DND-41 (cell line): ENCODE data around the gene TSPYL1.
A peak's percentile ranks its signal among the peaks of the same experiment; 100 is the strongest.

Experiments
- ATAC-seq: fragments of 200-7000 bp; cut with Tn5 transposase; 3 replicates; pipeline ENCODE4 v1.9.1; 2021; ENCODE audit warnings: low read depth; ENCODE audit not compliant: insufficient read depth
- DNase-seq: peaks from one replicate; pipeline ENCODE4 v3.0.0-alpha.2; 2020
- H2AFZ ChIP-seq: 2 replicates; pipeline ENCODE4 v1.6.0; 2012; ENCODE audit warnings: low read depth, low read length
- H3K27ac ChIP-seq: 2 replicates; pipeline ENCODE4 v1.5.1; 2012; ENCODE audit warnings: low read length, inconsistent platforms
- H3K27me3 ChIP-seq: fragments of 200-600 bp; sonication (generic); 2 replicates; pipeline ENCODE4 v1.6.0; 2012; ENCODE audit warnings: low read length, mild to moderate bottlenecking, inconsistent platforms; ENCODE audit not compliant: insufficient read depth, poor library complexity
- H3K36me3 ChIP-seq: 2 replicates; pipeline ENCODE4 v1.5.1; 2012; ENCODE audit warnings: low read length, inconsistent platforms; ENCODE audit not compliant: insufficient read depth
- H3K4me1 ChIP-seq: 2 replicates; pipeline ENCODE4 v1.5.1; 2012; ENCODE audit warnings: mild to moderate bottlenecking, low read length; ENCODE audit not compliant: insufficient read depth
- H3K4me2 ChIP-seq: 2 replicates; pipeline ENCODE4 v1.6.0; 2012; ENCODE audit warnings: mild to moderate bottlenecking, moderate library complexity, low read length, inconsistent platforms; ENCODE audit not compliant: insufficient read depth
- H3K4me3 ChIP-seq, 2 experiments: fragments of 200-600 bp in 1 of 2; shearing (Covaris generic) in 1 of 2; 2 replicates each; pipeline ENCODE4 v1.5.1; 2012 to 2016; ENCODE audit warnings: inconsistent platforms in 2 of 2, low read length in 2 of 2, mild to moderate bottlenecking in 2 of 2, low read depth in 1 of 2, moderate library complexity in 1 of 2
- H3K79me2 ChIP-seq: 2 replicates; pipeline ENCODE4 v1.6.0; 2012; ENCODE audit warnings: low read length, inconsistent platforms; ENCODE audit not compliant: insufficient read depth
- H3K9ac ChIP-seq: 2 replicates; pipeline ENCODE4 v1.6.0; 2012; ENCODE audit warnings: low read depth, mild to moderate bottlenecking, inconsistent platforms, low read length, moderate library complexity
- H3K9me3 ChIP-seq: 2 replicates; pipeline ENCODE4 v1.5.1; 2012; ENCODE audit warnings: low read length, moderate library complexity, mild to moderate bottlenecking, inconsistent platforms; ENCODE audit not compliant: insufficient read depth, severe bottlenecking
- H4K20me1 ChIP-seq: 2 replicates; pipeline ENCODE4 v1.6.0; 2012; ENCODE audit warnings: low read length; ENCODE audit not compliant: insufficient read depth
- EZH2 ChIP-seq: IDR thresholded peaks from 3 replicates; pipeline ENCODE4 v1.6.1; 2012; ENCODE audit warnings: borderline replicate concordance, low read depth, mild to moderate bottlenecking, moderate library complexity, low read length, inconsistent platforms; ENCODE audit not compliant: severe bottlenecking
- TF ChIP-seq, protein P1 (sequence below): IDR thresholded peaks from 2 replicates; pipeline ENCODE4 v1.5.1; 2012; ENCODE audit warnings: borderline replicate concordance, low read length, moderate library complexity, mild to moderate bottlenecking; ENCODE audit not compliant: poor library complexity, severe bottlenecking; ENCODE audit errors: extremely low read depth

Gene TSPYL1

DNA sequence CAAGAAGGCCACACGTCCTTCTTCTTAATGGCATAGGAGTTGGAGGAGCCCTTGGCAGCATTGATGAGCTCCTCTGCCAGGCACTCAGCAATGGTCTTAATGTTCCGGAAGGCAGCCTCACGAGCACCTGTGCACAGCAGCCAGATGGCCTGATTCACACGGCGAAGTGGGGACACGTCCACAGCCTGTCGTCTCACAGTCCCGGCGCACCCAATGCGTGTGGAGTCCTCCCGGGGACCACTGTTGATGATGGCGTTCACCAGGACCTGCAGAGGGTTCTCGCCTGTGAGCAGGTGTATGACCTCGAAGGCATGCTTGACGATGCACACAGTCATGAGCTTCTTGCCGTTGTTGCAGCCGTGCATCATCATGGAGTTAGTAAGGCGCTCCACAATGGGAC is 21.2 kb downstream of the TSPYL1 start:
- Histone ChIP-seq H3K9ac (no peak overlapping the region), H3K27me3 (no peaks in the 10 kb centered on the region), H4K20me1 (no peaks in the 10 kb centered on the region), H3K9me3 (no peaks in the 10 kb centered on the region), H3K79me2 (peaks cover 22% of the 10 kb centered on the region), H3K4me2 (no peak overlapping the region), H3K4me3 (no peak overlapping the region), H3K27ac (no peak overlapping the region), H3K4me1 (peaks cover 19% of the 10 kb centered on the region), H3K36me3 (peaks cover 6% of the 10 kb centered on the region; the same call in 1 of the 2 replicates), H2AFZ (no peak overlapping the region)
- DNase-seq (no peak), ATAC-seq (no peak)
- TF ChIP-seq, protein P1, sequence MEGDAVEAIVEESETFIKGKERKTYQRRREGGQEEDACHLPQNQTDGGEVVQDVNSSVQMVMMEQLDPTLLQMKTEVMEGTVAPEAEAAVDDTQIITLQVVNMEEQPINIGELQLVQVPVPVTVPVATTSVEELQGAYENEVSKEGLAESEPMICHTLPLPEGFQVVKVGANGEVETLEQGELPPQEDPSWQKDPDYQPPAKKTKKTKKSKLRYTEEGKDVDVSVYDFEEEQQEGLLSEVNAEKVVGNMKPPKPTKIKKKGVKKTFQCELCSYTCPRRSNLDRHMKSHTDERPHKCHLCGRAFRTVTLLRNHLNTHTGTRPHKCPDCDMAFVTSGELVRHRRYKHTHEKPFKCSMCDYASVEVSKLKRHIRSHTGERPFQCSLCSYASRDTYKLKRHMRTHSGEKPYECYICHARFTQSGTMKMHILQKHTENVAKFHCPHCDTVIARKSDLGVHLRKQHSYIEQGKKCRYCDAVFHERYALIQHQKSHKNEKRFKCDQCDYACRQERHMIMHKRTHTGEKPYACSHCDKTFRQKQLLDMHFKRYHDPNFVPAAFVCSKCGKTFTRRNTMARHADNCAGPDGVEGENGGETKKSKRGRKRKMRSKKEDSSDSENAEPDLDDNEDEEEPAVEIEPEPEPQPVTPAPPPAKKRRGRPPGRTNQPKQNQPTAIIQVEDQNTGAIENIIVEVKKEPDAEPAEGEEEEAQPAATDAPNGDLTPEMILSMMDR, result no peak
- TF ChIP-seq EZH2, result no peak

DNA sequence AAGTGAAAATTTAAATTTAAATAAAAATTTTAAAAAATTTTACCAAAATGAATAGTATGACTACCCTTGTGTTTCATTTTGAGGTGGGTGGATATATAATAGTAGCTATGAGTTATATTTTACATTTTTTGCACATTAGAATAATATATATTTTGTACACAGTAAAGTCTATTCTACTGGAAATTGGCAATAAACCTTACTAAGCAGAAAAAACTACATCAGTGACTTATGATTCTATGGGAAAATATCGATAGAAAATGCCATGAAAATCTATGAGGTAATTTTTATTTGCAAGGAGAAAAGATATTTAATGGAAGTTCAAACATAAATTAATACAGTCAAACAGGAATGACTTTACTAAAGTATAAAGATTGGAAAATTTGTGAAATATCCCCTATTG is 23.0 kb downstream of the TSPYL1 start:
- Histone ChIP-seq H3K27me3 (no peaks in the 10 kb centered on the region), H3K4me3 (no peak overlapping the region), H3K27ac (no peak overlapping the region), H3K79me2 (peaks cover 40% of the 10 kb centered on the region), H3K9ac (no peak overlapping the region), H3K9me3 (no peaks in the 10 kb centered on the region), H4K20me1 (peaks cover 4% of the 10 kb centered on the region; the same call in 1 of the 2 replicates), H3K36me3 (peaks cover 14% of the 10 kb centered on the region), H3K4me1 (peaks cover 37% of the 10 kb centered on the region), H2AFZ (no peak overlapping the region), H3K4me2 (no peak overlapping the region)
- no peak for DNase-seq
- TF ChIP-seq, protein P1, result no peak
- TF ChIP-seq EZH2, result no peak
- ATAC-seq, result no peak

DNA sequence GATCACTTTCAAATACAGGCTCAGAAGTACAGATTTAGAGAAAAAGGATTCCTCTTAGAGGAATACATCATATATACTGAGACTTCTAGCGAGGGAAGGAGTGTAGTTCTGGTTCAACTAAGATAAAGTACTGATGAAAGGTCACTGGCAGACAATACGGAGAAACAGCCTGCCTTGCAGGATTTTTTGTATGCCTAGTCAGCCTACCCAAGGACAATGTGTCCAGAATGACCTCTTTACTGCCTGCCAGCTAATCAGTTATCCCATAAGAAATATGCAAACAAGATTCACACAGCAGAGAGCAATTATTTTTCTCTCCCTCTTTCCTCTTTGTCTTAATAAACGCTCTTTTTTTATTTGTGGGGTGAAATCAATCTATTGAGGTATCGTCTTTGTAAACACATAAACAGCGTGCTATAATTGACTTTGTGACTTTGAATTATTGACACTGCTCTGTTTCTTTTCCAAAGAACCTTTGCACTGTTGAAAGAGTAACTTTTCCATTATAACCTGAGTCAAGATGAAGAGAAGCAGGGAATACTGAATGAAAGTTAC is 24.4 kb downstream of the TSPYL1 start:
- TF ChIP-seq, protein P1, result no peak
- TF ChIP-seq EZH2, result no peak
- H4K20me1 ChIP-seq, result peaks cover 12% of the 10 kb centered on the region
- H3K79me2 ChIP-seq, result peaks cover 54% of the 10 kb centered on the region
- peak overlapping the region; percentile 89 for H3K27ac ChIP-seq
- H3K9me3 ChIP-seq, result no peaks in the 10 kb centered on the region
- peak overlapping the region in 1 of 2 experiments; percentile 84; a peak in 2 of 4 replicates for H3K4me3 ChIP-seq
- DNase-seq, result no peak
- H3K27me3 ChIP-seq, result no peaks in the 10 kb centered on the region
- H3K36me3 ChIP-seq, result peaks cover 21% of the 10 kb centered on the region
- ATAC-seq, result no peak
- peak overlapping the region; percentile 91 for H3K4me2 ChIP-seq
- H3K9ac ChIP-seq, result peak overlapping the region; percentile 72
- no peak overlapping the region for H2AFZ ChIP-seq
- H3K4me1 ChIP-seq, result peaks cover 51% of the 10 kb centered on the region
